Kidney (tissue), 14 donors: ENCODE data around the gene ACAP1. TPM values are rescaled to one million over a fixed set of nuclear protein-coding genes. Genes with fewer than 3 reads are reported as not detected.

ENCODE experiments used
- DNase-seq, 5 donors: peaks; one replicate each; pipeline ENCODE4 v3.0.0-alpha.2; 2013 to 2020
- FAIRE-seq: peaks from 2 replicates; lab custom pipeline; 2012; peaks lifted over from hg19 to GRCh38; lab: Jason Lieb, UNC
- H3K27ac ChIP-seq, 2 donors: one replicate each; pipeline ENCODE4 v1.7.0; 2013; ENCODE audit warnings: low read depth in 2 of 2, low read length in 2 of 2, inconsistent platforms in 1 of 2
- H3K27me3 ChIP-seq: one replicate; pipeline ENCODE4 v1.7.1; 2013; ENCODE audit warnings: low read length, inconsistent platforms; ENCODE audit not compliant: control insufficient read depth, insufficient read depth
- H3K36me3 ChIP-seq, 3 donors: one replicate each; pipeline versions ENCODE4 v1.7.0 to v1.7.1; 2013; ENCODE audit warnings: low read length in 3 of 3, control low read depth in 1 of 3, inconsistent platforms in 1 of 3; ENCODE audit not compliant: insufficient read depth in 3 of 3, control insufficient read depth in 2 of 3
- H3K4me1 ChIP-seq, 3 donors: one replicate each; pipeline versions ENCODE4 v1.7.0 to v1.7.1; 2013; ENCODE audit warnings: low read length in 3 of 3, inconsistent platforms in 1 of 3, low read depth in 1 of 3; ENCODE audit not compliant: control insufficient read depth in 2 of 3, insufficient read depth in 2 of 3
- H3K4me3 ChIP-seq, 3 donors: one replicate each; pipeline versions ENCODE4 v1.7.0 to v1.8.1; 2013; ENCODE audit warnings: low read length in 3 of 3, control low read depth in 1 of 3, inconsistent platforms in 1 of 3
- H3K9ac ChIP-seq, 3 donors: one replicate each; pipeline versions ENCODE4 v1.7.0 to v1.7.1; 2013; ENCODE audit warnings: low read length in 3 of 3, control low read depth in 1 of 3, inconsistent platforms in 1 of 3
- H3K9me3 ChIP-seq, 3 donors: one replicate each; pipeline versions ENCODE4 v1.7.0 to v1.7.1; 2013; ENCODE audit warnings: low read length in 3 of 3, control low read depth in 1 of 3, inconsistent platforms in 1 of 3; ENCODE audit not compliant: control insufficient read depth in 2 of 3, insufficient read depth in 1 of 3
- intact Hi-C: fragments of 100-400 bp; cut with DNase I; formaldehyde crosslinking; loops from one replicate; pipeline ENCODE4 v1.11.1; 2022
- polyA plus RNA-seq: library from polyadenylated mRNA; stranded (reverse); fragments of 350-450 nt; fragmentation: Illumina TruSeq; extraction: RNeasy Lipid Tissue Mini Kit (QIAGEN cat#74804); gene quantifications from one replicate; pipeline ENCODE4 v1.2.3, GENCODE V29; 2014; ENCODE audit warnings: low read depth, low replicate concordance; ENCODE audit not compliant: insufficient read depth
- total RNA-seq: library from RNA; stranded (reverse); fragmentation: NEBNext Ultra II Directional; extraction: Animal tissue kit (Norgen Biotek cat#: 25700); gene quantifications from one replicate; pipeline ENCODE4 v1.2.1, GENCODE V29; 2021
- TF ChIP-seq, protein P1 (sequence below): IDR thresholded peaks from 3 replicates; pipeline ENCODE4 v1.5.1; 2012; ENCODE audit warnings: mild to moderate bottlenecking, moderate library complexity, borderline replicate concordance; ENCODE audit not compliant: insufficient read depth; ENCODE audit errors: extremely low read depth
- donor health status: control.
- donor health status: control.
- donor health status: control.
- donor health status: control.
- donor health status: control.
- donor health status: DM: yes; HTN: yes; CAD: no.
- donor health status: Normal renal cell carcinoma (clear cell type).

The ACAP1 gene
- total and polyA plus RNA-seq, 2 donors from 2014 or later: 9.9 to 26.0 TPM

DNA sequence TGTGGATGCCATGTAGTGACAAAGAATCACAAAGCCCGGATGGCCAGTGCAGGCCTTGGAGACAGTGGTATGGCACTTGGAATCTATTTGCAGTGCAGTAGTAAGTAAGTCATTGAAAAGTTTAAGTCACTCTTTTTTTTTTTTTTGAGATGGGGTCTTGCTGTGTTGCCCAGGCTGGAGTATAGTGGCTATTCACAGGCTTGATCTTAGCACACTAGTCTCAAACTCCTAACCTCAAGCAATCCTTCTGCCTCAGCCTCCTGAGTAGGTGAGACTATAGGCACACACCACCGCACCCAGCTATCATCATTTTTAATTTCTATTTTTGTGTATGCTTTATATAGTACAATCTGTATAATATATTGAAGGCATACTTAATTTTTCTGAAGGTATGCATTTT lies 62.3 kb downstream of the ACAP1 start:
- intact Hi-C loops: no loop called here
- Histone ChIP-seq H3K36me3 (no peaks in the 10 kb centered on the region), H3K4me3 (no peak overlapping the region), H3K9ac (no peak overlapping the region), H3K9me3 (no peaks in the 10 kb centered on the region), H3K27me3 (no peaks in the 10 kb centered on the region), H3K4me1 (peaks cover 0 to 10% (median 6%) of the 10 kb centered on the region in 3 donors), H3K27ac (no peak overlapping the region)
- FAIRE-seq (no peak), DNase-seq (no peak)
- TF ChIP-seq, protein P1, sequence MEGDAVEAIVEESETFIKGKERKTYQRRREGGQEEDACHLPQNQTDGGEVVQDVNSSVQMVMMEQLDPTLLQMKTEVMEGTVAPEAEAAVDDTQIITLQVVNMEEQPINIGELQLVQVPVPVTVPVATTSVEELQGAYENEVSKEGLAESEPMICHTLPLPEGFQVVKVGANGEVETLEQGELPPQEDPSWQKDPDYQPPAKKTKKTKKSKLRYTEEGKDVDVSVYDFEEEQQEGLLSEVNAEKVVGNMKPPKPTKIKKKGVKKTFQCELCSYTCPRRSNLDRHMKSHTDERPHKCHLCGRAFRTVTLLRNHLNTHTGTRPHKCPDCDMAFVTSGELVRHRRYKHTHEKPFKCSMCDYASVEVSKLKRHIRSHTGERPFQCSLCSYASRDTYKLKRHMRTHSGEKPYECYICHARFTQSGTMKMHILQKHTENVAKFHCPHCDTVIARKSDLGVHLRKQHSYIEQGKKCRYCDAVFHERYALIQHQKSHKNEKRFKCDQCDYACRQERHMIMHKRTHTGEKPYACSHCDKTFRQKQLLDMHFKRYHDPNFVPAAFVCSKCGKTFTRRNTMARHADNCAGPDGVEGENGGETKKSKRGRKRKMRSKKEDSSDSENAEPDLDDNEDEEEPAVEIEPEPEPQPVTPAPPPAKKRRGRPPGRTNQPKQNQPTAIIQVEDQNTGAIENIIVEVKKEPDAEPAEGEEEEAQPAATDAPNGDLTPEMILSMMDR: no peak

Other genes starting within 250 kb of the ACAP1 start
Only the 30 nearest of the 35 such genes appear.
- 2.1 TPM for gene ASGR1, start 157.2 kb upstream of the ACAP1 start, total RNA-seq
- gene ASGR1, start 157.2 kb upstream of the ACAP1 start, polyA plus RNA-seq: 1.4 TPM
- 18.9 TPM for gene DLG4, start 116.7 kb upstream of the ACAP1 start, total RNA-seq
- gene DLG4, start 116.7 kb upstream of the ACAP1 start, polyA plus RNA-seq: 6.6 TPM
- gene ACADVL, start 116.6 kb upstream of the ACAP1 start, total RNA-seq: 689 TPM
- gene ACADVL, start 116.6 kb upstream of the ACAP1 start, polyA plus RNA-seq: 1,202 TPM
- gene DVL2, start 102.0 kb upstream of the ACAP1 start, total RNA-seq: 35.8 TPM
- gene DVL2, start 102.0 kb upstream of the ACAP1 start, polyA plus RNA-seq: 18.0 TPM
- gene PHF23, start 97.1 kb upstream of the ACAP1 start, total RNA-seq: 28.1 TPM
- 48.5 TPM for gene PHF23, start 97.1 kb upstream of the ACAP1 start, polyA plus RNA-seq
- gene GABARAP, start 94.1 kb upstream of the ACAP1 start, total RNA-seq: 477 TPM
- gene GABARAP, start 94.1 kb upstream of the ACAP1 start, polyA plus RNA-seq: 1,483 TPM
- 113 TPM for gene CTDNEP1, start 84.8 kb upstream of the ACAP1 start, total RNA-seq
- gene CTDNEP1, start 84.8 kb upstream of the ACAP1 start, polyA plus RNA-seq: 124 TPM
- gene ELP5, start 84.3 kb upstream of the ACAP1 start, total RNA-seq: 41.9 TPM
- gene ELP5, start 84.3 kb upstream of the ACAP1 start, polyA plus RNA-seq: 110 TPM
- gene CLDN7, start 74.1 kb upstream of the ACAP1 start, total RNA-seq: 233 TPM
- 119 TPM for gene CLDN7, start 74.1 kb upstream of the ACAP1 start, polyA plus RNA-seq
- 4.2 TPM for gene SLC2A4, start 54.8 kb upstream of the ACAP1 start, total RNA-seq
- 2.8 TPM for gene SLC2A4, start 54.8 kb upstream of the ACAP1 start, polyA plus RNA-seq
- gene YBX2, start 41.9 kb upstream of the ACAP1 start, total RNA-seq: 1.3 TPM
- gene YBX2, start 41.9 kb upstream of the ACAP1 start, polyA plus RNA-seq: 3.3 TPM
- 306 TPM for gene EIF5A, start 28.9 kb upstream of the ACAP1 start, total RNA-seq
- 434 TPM for gene EIF5A, start 28.9 kb upstream of the ACAP1 start, polyA plus RNA-seq
- 67.0 TPM for gene GPS2, start 21.2 kb upstream of the ACAP1 start, total RNA-seq
- 101 TPM for gene GPS2, start 21.2 kb upstream of the ACAP1 start, polyA plus RNA-seq
- gene NEURL4, start 7.2 kb upstream of the ACAP1 start, total RNA-seq: 44.7 TPM
- 21.2 TPM for gene NEURL4, start 7.2 kb upstream of the ACAP1 start, polyA plus RNA-seq
- 14.4 TPM for gene KCTD11, start 15.6 kb downstream of the ACAP1 start, total RNA-seq
- gene KCTD11, start 15.6 kb downstream of the ACAP1 start, polyA plus RNA-seq: 7.2 TPM
- not detected for gene TMEM95, start 18.6 kb downstream of the ACAP1 start, total RNA-seq
- not detected for gene TMEM95, start 18.6 kb downstream of the ACAP1 start, polyA plus RNA-seq
- gene TNK1, start 44.6 kb downstream of the ACAP1 start, total RNA-seq: 9.3 TPM
- 7.6 TPM for gene TNK1, start 44.6 kb downstream of the ACAP1 start, polyA plus RNA-seq
- gene PLSCR3, start 58.0 kb downstream of the ACAP1 start, total RNA-seq: 35.0 TPM
- gene PLSCR3, start 58.0 kb downstream of the ACAP1 start, polyA plus RNA-seq: 26.4 TPM
- 55.8 TPM for gene TMEM256, start 67.6 kb downstream of the ACAP1 start, total RNA-seq
- gene TMEM256, start 67.6 kb downstream of the ACAP1 start, polyA plus RNA-seq: 389 TPM
- gene NLGN2, start 71.3 kb downstream of the ACAP1 start, total RNA-seq: 23.4 TPM
- gene NLGN2, start 71.3 kb downstream of the ACAP1 start, polyA plus RNA-seq: 7.3 TPM
- not detected for gene SPEM1, start 83.8 kb downstream of the ACAP1 start, total RNA-seq
- not detected for gene SPEM1, start 83.8 kb downstream of the ACAP1 start, polyA plus RNA-seq
- not detected for gene SPEM2, start 89.1 kb downstream of the ACAP1 start, total RNA-seq
- gene SPEM2, start 89.1 kb downstream of the ACAP1 start, polyA plus RNA-seq: not detected
- gene SPEM3, start 92.3 kb downstream of the ACAP1 start, total RNA-seq: not detected
- not detected for gene SPEM3, start 92.3 kb downstream of the ACAP1 start, polyA plus RNA-seq
- 10.0 TPM for gene TMEM102, start 98.9 kb downstream of the ACAP1 start, total RNA-seq
- 10.0 TPM for gene TMEM102, start 98.9 kb downstream of the ACAP1 start, polyA plus RNA-seq
- gene FGF11, start 103.0 kb downstream of the ACAP1 start, total RNA-seq: 1.4 TPM
- 7.7 TPM for gene FGF11, start 103.0 kb downstream of the ACAP1 start, polyA plus RNA-seq
- gene CHRNB1, start 108.5 kb downstream of the ACAP1 start, total RNA-seq: 11.9 TPM
- gene CHRNB1, start 108.5 kb downstream of the ACAP1 start, polyA plus RNA-seq: 19.3 TPM
- 64.8 TPM for gene ZBTB4, start 143.1 kb downstream of the ACAP1 start, total RNA-seq
- 23.2 TPM for gene ZBTB4, start 143.1 kb downstream of the ACAP1 start, polyA plus RNA-seq
- not detected for gene SLC35G6, start 144.9 kb downstream of the ACAP1 start, total RNA-seq
- not detected for gene SLC35G6, start 144.9 kb downstream of the ACAP1 start, polyA plus RNA-seq
- 133 TPM for gene POLR2A, start 147.8 kb downstream of the ACAP1 start, total RNA-seq
- 18.6 TPM for gene POLR2A, start 147.8 kb downstream of the ACAP1 start, polyA plus RNA-seq
- 48.0 TPM for gene TNFSF12, start 212.5 kb downstream of the ACAP1 start, total RNA-seq
- 61.8 TPM for gene TNFSF12, start 212.5 kb downstream of the ACAP1 start, polyA plus RNA-seq